Activated B cell treated with CpG ODN at 0.5 μM for 24 hours (primary cell): ENCODE results near the gene EHMT1. TPM values are rescaled to one million over a fixed set of nuclear protein-coding genes. Genes with fewer than 3 reads are reported as not detected.

Experiments
- ATAC-seq: fragments of 200-7000 bp; cut with Tn5 transposase; one replicate; pipeline ENCODE4 v1.10.0; 2021; ENCODE audit warnings: low read depth, mild to moderate bottlenecking, moderate library complexity
- CTCF ChIA-PET: fragments of 350-600 bp; sonication (Branson Sonifier 250); formaldehyde crosslinking; loops from one replicate; lab custom pipeline; 2021; ENCODE audit warnings: antibody characterized with exemption; lab: Charles Lee
- POLR2A ChIA-PET: fragments of 350-600 bp; sonication (Branson Sonifier 250); formaldehyde crosslinking; loops from one replicate; lab custom pipeline; 2021; ENCODE audit warnings: antibody characterized with exemption; lab: Charles Lee
- DNase-seq: peaks from one replicate; pipeline ENCODE4 v3.0.0; 2022
- H3K27ac Mint-ChIP-seq: one replicate; pipeline ENCODE4 v1.8.0; 2020; ENCODE audit warnings: mixed read lengths
- H3K27me3 Mint-ChIP-seq: one replicate; pipeline ENCODE4 v1.8.0; 2021; ENCODE audit warnings: mixed read lengths
- H3K36me3 Mint-ChIP-seq: one replicate; pipeline ENCODE4 v1.8.0; 2021; ENCODE audit warnings: low read depth, mixed read lengths
- H3K4me1 Mint-ChIP-seq: one replicate; pipeline ENCODE4 v1.8.0; 2021; ENCODE audit warnings: mixed read lengths
- H3K4me3 Mint-ChIP-seq: one replicate; pipeline ENCODE4 v1.8.0; 2020; ENCODE audit warnings: mild to moderate bottlenecking, mixed read lengths
- H3K9me3 Mint-ChIP-seq: one replicate; pipeline ENCODE4 v1.8.0; 2020; ENCODE audit warnings: mixed read lengths
- CTCF ChIP-seq: fragments of 200-600 bp; IDR thresholded peaks from one replicate; pipeline ENCODE4 v1.8.0; 2022; ENCODE audit warnings: antibody characterized with exemption, mild to moderate bottlenecking
- intact Hi-C: fragments of 100-400 bp; cut with micrococcal nuclease; formaldehyde crosslinking; loops from one replicate; pipeline ENCODE4 v1.15.1; 2024
- total RNA-seq: library from RNA; stranded (reverse); gene quantifications from 2 replicates; pipeline ENCODE4 v1.2.3, GENCODE V29; 2022

The EHMT1 gene
- total RNA-seq, 1 donor from 2014 or later: 163 TPM

DNA sequence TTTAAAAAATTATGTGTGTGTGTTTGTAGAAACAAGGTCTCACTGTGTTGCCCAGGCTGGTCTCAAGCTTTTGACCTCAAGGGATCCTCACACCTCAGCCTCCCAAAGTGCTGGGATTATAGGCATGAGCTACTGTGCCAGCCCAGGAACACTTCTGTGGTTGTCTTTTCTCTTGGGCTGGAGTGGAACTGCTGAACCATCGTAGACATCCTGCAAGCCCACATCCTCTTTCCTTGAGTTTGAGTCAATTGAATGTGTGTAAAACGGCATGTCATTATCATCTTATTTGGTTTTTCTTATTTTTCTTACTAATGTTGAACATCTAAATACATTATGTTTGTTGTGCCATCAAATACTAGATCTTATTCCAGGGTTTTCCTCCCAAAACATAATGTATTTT, 40.0 kb downstream of the EHMT1 start:
- no peak for ATAC-seq
- Mint-ChIP-seq H3K4me1 (peaks cover 35% of the 10 kb centered on the region), H3K36me3 (peaks cover 26% of the 10 kb centered on the region), H3K9me3 (no peaks in the 10 kb centered on the region), H3K27ac (no peak overlapping the region), H3K4me3 (no peak overlapping the region), H3K27me3 (no peaks in the 10 kb centered on the region)
- CTCF ChIA-PET: interaction anchor here (1.1 kb wide), 1 partner anchor 36 kb away, joined by 3 read pairs; no protein-coding TSS in a partner anchor
- POLR2A ChIA-PET: no interaction called here
- intact Hi-C loops: no loop called here
- no peak for DNase-seq
- no peak for TF ChIP-seq CTCF

- no peak for TF ChIP-seq CTCF
- H3K36me3 Mint-ChIP-seq: peaks cover 23% of the 10 kb centered on the region
- CTCF ChIA-PET: no interaction called here
- no peak overlapping the region for H3K27ac Mint-ChIP-seq
- H3K9me3 Mint-ChIP-seq: no peaks in the 10 kb centered on the region
- POLR2A ChIA-PET: no interaction called here
- ATAC-seq (no peak), DNase-seq (no peak)
- intact Hi-C loops: no loop called here
- H3K4me1 Mint-ChIP-seq: peaks cover 44% of the 10 kb centered on the region
- no peak overlapping the region for H3K4me3 Mint-ChIP-seq
- H3K27me3 Mint-ChIP-seq: no peaks in the 10 kb centered on the region
Measured at GRCh38 chr9:137660144-137660543, 41.3 kb downstream of the EHMT1 start.

- Mint-ChIP-seq H3K4me1 (peaks cover 56% of the 10 kb centered on the region), H3K27ac (no peak overlapping the region)
Measured at GRCh38 chr9:137663584-137663983, 44.8 kb downstream of the EHMT1 start.

GRCh38 chr9:137664676-137665075, 45.9 kb downstream of the EHMT1 start:
- ATAC-seq (no peak), DNase-seq (no peak)
- ChIA-PET POLR2A (interaction anchor here (0.7 kb wide), 1 partner anchor 49 kb away, joined by 4 read pairs; no protein-coding TSS in a partner anchor), CTCF (no interaction called here)
- Mint-ChIP-seq H3K9me3 (no peaks in the 10 kb centered on the region), H3K27ac (no peak overlapping the region), H3K4me3 (no peak overlapping the region), H3K36me3 (peaks cover 33% of the 10 kb centered on the region), H3K27me3 (no peaks in the 10 kb centered on the region), H3K4me1 (peaks cover 58% of the 10 kb centered on the region)
- intact Hi-C loops: no loop called here
- no peak for TF ChIP-seq CTCF

More at GRCh38 chr9:137663584-137663983, 44.8 kb downstream of the EHMT1 start:
- Mint-ChIP-seq H3K9me3 (no peaks in the 10 kb centered on the region), H3K36me3 (peaks cover 23% of the 10 kb centered on the region), H3K4me3 (no peak overlapping the region), H3K27me3 (no peaks in the 10 kb centered on the region)
- DNase-seq: no peak
- CTCF ChIA-PET: no interaction called here
- POLR2A ChIA-PET: no interaction called here
- TF ChIP-seq CTCF: no peak
- ATAC-seq: no peak
- intact Hi-C loops: no loop called here

DNA sequence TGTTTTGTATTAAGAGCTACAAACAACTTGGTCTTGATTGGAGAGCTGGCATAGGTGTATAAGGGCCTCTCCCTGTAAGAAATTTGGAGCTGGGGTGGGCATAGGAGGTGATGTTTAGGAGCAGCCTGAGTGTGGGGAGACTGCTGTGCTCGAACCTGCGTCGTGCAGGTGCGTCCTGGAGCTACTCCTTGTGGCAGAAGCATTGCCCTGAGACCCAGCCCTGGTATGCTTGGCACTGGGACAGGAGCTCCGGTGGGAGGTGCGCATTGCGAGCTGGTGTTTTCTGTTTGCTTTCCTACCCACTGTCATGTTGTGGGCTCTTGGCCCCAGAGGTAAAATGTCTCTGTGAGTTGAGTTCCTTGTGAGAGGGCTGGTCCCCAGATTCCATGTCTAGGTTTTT, 46.4 kb downstream of the EHMT1 start:
- intact Hi-C loops: no loop called here
- CTCF ChIA-PET: no interaction called here
- POLR2A ChIA-PET: no interaction called here
- ATAC-seq (no peak), DNase-seq (no peak)
- Mint-ChIP-seq H3K4me1 (peaks cover 57% of the 10 kb centered on the region), H3K9me3 (no peaks in the 10 kb centered on the region), H3K27me3 (no peaks in the 10 kb centered on the region), H3K36me3 (peaks cover 35% of the 10 kb centered on the region), H3K27ac (no peak overlapping the region), H3K4me3 (no peak overlapping the region)
- TF ChIP-seq CTCF: no peak
